HG03064 (cell line): Measurements from ENCODE around the gene TEDC2.

ENCODE experiments used
- ATAC-seq: cut with Tn5 transposase; IDR thresholded peaks from one replicate; pipeline ENCODE4 v1.9.1; 2021; ENCODE audit warnings: low read depth; ENCODE audit not compliant: unreplicated experiment

TEDC2 gene

DNA sequence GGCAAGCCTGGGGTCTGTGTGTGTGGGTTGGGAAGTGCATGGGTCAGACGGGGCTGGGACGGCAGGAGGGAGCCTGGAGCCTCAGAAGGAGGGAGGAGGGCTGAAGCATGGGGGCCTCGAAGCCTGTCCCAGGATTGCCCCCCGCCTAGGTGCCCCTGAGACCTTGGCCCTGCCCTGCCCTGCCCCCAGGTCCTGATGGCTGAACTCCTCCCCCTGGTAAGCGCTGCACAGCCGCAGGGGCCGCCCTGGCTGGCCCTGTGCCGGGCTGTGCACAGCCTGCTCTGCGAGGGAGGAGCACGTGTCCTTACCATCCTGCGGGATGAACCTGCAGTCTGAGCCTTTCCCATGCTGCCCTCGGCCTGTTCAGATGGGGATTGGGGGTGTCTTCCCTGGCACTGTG lies 4.4 kb downstream of the TEDC2 start:
- ATAC-seq: no peak

DNA sequence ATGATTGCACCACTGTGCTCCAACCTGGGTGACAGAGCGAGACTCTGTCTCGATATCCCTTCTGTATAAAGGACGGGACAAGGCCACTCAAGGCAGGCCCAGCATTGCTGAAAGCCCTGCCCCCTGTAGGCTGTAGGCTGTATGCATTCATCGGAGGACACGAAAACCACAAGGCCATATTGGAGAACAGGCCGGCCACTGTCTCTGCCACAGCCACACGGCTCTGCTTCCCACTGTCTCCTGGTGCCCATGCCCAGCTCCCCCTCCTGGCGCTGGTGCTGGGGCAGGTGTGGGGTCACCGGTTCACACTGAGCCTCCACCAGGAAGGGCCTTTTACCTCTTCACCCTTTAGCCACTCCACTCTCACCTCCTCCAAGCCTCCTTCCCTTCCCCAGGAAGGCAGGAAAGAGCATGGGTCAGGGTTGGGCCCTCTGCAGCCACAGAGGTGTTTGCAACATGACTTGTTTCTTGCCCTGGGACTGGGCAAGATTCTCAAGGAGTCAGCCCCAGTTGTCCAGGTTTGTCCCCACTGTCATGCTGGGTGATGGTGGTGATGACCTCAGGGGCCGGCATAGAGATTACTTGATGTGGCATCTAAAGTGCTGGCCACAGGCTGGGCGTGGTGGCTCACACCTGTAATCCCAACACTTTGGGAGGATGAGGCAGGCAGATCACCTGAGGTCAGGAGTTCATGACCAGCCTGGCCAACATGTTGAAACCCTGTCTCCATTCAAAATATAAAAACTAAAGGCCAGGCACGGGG lies 5.9 kb downstream of the TEDC2 start:
- no peak for ATAC-seq

DNA sequence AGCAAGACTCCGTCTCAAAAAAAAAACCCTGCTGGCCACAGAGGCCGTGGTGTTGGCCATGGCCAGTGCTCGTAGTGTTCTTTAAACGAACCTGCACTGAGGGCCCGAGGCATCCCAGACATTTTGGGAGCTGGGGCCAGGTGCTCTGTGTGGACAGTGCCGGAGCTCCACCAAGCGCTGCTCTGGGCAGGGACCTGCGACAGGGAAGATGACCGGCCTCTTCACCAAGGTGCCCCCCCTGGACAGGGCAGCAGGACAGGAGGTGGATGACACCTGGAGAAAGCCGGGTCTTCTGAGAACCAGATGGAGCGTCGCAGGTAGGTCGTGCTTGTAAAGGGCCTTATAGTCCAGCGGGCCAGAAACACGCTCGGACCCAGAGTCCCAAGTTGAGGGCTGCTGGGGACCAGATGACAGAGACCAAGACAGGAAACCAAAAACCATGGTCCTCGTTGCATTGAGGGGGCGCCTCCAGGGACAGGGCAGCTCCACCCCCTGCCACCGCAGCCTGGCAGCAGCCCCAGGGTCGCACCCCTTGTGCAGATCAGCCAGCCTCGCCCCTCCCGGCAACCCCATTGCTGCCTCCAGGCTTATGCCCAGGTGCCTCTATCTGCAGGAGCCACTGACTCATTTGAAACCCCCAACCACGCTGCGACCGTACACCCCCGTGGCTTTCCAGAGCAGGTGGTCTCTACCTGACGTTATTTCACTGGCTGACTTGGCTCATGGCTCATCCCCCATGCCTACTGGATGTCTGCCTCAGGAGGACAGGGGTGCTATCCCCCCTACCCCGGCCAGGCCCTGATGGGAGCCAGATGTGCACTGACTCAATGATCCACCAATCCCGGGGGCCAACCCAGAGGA lies 7.0 kb downstream of the TEDC2 start:
- no peak for ATAC-seq

DNA sequence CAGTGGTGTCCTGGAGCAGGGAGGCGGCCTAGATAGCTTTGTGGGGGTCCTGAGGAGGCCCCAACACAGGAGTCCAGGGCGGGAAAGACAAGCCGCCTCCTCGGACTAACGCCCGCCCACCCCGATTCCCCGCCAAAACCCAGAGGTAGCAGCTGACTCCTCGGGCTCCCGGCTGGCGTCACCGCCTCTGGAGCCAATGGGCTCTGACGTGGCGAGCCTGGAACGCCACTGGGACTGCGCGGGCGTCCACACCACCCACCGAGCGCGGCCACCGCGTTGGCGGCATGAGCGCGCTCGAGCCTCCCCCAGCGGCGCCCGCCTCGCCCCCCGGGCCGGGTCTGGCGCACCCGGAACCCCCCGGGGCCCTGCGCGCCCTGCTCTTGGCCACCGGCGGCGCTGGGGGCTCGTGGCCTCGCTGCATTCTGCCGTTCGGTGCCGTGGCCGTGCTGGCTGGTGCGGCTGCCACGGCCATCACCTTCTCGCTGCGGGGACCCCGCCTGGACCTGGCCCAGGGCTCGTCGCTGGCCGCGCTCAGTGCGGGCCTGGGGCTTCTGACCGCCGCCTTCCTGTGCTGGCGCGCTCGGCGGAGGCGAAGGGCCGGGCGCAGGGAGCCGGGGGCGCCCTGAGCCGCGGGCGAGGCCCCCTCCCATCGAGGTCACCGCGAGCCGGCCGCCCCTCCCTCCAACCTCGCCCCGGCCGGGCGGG lies 7.8 kb downstream of the TEDC2 start:
- no peak for ATAC-seq

DNA sequence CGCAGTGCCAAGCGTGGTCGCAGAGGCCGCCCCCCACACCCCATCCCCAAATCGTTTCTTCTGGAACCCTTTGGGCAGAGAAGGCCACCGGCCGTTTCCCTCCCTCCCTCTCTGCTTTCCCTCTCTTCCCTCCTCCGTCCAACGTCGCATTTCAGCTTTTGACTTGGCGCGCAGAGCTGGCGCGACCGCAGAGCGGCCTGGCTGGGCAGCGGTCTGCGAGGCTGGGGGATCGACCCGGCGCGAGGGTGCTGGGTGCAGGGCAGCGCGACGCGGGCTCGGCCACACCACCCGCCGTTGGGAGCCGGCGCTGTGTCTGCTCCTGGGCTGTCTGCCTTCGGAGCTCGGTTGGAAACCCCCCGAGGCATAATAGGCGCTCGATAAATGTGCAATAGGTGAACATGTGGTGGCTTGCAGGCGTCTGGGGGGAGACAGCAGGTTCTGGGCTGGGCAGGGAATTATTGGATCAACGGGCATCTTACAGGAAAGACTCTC lies 8.4 kb downstream of the TEDC2 start:
- ATAC-seq: no peak

DNA sequence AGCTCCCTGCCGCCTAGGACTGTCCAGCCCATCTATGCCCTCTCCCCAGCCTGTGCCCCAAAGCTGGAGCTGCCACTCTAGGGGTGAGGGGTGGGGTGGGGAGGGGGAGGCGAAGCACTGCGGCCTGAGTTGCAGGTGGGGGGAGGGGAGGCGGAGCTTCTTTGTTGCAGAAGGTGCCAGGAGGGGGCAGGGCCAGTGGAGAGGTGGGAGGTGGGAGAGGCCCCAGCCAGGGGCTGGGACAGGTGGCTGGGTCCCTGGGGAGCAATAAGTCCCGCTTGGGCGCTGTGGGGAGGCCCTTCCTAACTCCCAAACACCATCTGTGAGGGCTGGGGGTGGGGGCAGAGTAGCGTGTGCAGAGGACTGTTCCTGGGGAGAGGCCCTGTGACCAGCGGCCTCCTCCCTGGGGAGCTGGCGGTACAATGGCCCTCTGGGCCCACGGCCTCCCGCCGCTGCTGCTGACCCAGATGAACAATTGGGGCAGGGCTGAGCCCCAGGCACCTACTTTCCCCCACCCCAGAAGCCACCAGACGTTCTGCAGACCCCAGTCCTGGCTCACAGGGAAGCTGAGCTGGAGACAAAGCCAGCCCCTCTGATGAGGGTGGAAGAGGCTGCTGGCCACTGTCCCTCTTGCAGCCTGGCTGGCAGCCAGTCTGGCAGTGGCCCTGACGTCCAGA lies 9.0 kb downstream of the TEDC2 start:
- no peak for ATAC-seq

DNA sequence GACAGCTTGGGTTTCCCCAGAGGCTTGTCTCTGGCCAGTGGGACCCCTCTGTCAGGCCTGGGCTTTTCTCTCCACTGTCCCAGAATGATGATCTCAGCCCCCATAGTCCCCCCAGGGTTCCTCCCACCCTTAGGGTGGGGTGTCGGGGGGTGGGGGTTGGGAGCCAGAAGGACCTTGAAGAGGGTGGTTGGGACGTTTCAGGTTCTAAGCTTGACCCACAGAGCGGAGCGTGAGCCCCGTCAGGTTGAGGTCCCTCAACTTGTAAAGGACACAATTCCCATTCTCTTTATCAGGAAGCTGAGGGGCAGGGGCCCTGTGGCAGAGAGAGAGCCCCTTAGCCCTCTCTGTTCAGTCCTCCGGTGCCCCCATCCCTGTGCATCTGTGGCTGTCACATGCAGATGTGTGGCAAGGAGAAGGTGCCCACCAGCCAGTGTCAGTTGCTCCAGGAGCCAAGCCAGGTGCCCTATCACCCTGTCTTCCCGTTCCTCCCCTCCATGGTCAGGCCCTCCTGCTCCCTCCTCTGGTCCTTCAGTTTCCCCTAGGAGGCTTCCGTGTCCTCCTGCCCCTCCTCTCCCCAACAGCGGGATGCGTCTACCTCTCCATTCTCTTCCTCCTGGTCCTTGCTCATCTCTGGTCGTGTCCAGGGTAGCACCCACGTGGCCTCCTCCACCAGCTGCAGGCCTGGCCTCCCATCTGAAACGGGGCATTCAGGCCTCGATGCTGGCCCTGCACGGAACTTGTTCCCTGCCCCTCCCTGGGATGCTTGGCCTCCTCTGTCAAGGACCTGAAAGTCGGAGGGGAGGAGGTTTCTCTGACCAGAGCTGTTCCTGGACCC lies 9.7 kb downstream of the TEDC2 start:
- ATAC-seq: no peak

DNA sequence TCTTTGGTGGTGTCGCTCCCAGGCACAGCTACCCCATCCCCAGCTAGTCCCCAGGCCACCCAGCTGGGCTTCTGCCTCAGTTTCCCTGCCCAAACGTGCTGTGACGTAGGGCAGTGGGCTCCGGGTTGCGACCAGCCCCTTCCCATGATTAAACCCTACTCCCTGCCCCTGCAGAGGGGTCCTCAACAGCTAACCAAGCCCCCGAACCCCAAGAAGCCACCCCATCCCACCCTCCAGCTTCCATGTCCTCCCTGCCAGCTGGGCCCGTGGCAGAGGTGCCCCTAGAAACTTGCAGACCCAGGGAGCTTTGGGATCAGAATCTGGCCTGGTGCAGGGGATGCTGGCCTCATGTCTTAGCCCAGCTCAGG lies 10.3 kb downstream of the TEDC2 start:
- no peak for ATAC-seq

DNA sequence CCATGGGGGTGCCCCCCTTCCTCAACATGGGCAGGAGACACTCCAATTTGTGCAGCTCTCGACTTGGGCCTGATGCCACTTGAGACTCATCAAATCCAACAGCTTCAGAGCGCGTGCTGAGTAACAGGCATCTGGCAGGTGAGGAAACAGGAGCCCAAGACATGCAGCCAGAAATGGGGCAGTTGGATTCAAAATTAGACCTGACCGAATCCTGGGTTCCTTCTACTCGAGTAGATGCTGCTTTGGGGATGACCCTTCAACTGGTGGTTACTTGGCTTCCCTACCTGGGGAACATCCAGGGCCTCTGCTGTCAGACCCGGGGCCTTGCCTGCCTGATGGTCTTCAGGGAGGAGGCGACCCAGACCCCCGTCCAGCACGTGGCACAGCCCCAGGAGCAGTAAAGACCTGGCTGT lies 10.7 kb downstream of the TEDC2 start:
- ATAC-seq: no peak

DNA sequence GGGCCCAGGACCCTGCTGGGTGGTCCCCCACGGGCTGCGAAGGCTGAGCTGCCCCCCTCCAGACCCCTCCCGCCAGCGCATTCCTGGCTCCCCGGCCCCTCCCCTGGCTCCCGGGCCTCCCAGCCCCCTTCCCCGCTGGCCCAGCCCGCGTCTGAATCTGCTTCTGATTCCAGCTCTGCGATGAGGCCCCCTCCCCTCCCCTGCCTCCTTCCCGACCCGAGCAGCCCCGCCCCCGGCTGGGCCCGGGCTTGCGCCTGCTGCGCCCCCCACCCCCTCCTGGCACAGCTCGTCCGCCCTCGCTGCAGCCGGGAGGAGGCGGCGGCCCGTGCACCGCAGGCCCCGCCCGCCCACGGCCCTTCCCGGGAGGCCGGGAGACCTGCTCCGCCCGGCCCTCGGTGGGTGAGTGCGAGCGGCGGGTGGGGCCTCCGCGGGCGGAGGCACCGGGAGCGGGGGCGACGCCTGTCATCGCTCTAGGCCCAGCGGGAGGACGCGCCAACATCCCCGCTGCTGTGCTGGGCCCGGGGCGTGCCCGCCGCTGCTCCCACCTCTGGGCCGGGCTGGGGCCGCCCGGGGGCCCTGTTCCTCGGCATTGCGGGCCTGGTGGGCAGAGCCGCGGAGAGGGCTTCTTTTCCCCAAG lies 11.2 kb downstream of the TEDC2 start, which contains the start of gene NTN3:
TSS of gene NTN3 (plus strand) at position 282 of the 637 bp plus-strand sequence. CDS start 405 bp downstream, outside the sequence.
- no peak for ATAC-seq

DNA sequence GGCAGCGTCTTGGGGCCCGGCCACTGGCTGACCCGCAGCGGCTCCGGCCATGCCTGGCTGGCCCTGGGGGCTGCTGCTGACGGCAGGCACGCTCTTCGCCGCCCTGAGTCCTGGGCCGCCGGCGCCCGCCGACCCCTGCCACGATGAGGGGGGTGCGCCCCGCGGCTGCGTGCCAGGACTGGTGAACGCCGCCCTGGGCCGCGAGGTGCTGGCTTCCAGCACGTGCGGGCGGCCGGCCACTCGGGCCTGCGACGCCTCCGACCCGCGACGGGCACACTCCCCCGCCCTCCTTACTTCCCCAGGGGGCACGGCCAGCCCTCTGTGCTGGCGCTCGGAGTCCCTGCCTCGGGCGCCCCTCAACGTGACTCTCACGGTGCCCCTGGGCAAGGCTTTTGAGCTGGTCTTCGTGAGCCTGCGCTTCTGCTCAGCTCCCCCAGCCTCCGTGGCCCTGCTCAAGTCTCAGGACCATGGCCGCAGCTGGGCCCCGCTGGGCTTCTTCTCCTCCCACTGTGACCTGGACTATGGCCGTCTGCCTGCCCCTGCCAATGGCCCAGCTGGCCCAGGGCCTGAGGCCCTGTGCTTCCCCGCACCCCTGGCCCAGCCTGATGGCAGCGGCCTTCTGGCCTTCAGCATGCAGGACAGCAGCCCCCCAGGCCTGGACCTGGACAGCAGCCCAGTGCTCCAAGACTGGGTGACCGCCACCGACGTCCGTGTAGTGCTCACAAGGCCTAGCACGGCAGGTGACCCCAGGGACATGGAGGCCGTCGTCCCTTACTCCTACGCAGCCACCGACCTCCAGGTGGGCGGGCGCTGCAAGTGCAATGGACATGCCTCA lies 12.0 kb downstream of the TEDC2 start:
- ATAC-seq: no peak

DNA sequence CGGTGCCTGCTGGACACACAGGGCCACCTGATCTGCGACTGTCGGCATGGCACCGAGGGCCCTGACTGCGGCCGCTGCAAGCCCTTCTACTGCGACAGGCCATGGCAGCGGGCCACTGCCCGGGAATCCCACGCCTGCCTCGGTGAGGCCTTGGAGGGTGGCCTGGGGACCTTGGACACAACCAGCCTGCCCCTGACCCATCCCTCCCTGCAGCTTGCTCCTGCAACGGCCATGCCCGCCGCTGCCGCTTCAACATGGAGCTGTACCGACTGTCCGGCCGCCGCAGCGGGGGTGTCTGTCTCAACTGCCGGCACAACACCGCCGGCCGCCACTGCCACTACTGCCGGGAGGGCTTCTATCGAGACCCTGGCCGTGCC lies 12.6 kb downstream of the TEDC2 start:
- no peak for ATAC-seq

DNA sequence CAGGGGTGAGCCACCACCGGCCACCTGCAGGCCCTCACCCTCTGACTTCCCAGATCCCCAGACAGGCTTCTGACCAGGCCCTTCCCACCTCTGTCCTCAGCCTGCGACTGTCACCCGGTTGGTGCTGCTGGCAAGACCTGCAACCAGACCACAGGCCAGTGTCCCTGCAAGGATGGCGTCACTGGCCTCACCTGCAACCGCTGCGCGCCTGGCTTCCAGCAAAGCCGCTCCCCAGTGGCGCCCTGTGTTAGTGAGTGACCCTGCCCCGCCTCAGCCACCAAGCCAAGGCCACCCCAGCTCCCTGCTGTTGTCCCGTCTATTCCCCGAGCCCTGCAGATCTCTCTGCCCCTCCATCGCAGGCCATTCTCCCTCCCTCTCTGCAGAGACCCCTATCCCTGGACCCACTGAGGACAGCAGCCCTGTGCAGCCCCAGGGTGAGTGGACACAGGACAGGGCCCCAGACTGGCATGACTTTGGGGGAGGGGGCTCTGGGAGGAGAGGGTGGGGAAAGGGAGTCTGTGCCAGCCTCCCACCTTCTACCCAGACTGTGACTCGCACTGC lies 13.1 kb downstream of the TEDC2 start:
- ATAC-seq: no peak

DNA sequence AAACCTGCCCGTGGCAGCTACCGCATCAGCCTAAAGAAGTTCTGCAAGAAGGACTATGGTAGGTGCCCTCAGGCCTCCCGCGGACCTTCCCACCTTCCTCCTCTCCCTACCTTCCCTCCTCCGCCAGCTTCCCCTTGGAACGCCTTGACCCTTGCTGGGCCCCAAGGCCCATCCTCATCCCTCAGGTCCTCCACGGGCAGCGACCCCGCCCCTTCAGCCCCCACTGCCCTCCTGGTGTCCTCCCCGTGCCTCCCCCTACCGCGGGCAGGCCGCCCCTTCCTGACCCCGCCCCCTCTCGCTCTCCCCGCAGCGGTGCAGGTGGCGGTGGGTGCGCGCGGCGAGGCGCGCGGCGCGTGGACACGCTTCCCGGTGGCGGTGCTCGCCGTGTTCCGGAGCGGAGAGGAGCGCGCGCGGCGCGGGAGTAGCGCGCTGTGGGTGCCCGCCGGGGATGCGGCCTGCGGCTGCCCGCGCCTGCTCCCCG lies 13.6 kb downstream of the TEDC2 start:
- no peak for ATAC-seq

DNA sequence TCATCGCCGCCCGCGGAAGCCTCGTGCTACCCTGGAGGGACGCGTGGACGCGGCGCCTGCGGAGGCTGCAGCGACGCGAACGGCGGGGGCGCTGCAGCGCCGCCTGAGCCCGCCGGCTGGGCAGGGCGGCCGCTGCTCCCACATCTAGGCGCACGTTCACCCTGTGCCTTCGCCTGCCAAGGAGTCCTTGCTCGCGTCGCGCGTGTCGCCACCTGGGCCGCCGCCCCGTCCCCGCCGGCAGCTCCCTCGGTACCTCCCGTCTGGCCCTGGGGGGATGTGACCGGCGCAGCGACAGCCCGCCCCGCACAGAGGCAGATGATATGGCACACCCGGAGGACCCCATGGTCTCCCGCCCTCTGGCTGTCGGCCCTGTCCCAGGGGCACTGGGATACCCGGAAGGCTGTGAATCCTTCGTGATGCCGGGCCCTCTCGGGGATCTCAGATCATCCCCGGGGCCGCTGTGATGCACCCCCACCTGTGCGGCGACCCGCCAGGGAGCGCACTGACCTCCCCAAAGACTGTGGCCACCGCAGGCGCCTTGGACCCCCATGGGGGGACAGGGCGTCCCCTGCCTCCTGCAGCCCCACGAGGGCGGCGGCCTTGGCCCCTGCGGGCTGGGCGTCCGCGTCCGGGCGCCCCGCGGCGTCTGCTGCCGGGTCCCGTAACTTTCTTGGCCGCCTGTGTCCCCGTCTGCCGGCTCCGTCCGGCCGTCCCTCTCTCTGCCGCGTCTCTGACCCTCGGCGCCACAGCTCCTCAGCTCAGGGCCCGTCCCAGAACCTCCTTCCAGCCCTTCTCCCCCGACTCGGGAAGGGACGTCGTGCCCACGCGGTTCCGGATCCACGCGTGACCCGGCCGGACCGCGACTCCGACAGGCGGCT lies 14.3 kb downstream of the TEDC2 start:
- ATAC-seq: no peak

DNA sequence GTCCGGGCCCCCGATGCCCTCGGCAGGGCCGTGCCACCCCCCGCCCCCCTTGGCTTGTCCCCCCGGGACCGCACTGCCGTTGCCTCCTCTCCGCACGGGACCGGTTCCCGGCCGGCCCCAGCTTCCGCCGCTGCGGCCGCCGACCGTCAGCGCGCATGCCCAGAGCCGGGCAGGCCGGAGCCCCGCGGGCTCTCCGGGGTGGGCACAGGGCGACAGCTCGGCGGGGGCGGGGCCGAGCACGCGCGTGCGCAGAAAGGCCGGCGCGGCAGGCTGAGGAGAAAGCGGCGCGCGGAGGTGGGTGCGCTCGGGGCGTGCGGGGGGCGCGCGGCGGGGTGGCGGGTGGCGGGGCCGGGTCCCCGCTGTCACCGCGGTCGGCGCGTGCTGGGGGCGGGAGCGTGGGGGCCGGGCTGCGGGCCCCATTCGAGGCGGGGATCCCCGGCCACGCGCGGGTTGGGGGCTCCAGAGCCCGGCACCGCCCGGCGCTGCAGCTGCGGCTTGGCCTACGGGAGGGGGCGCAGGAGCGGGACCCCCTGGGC lies 15.0 kb downstream of the TEDC2 start, which contains the start of gene TBC1D24:
TSS of gene TBC1D24 (plus strand) at position 251 of the 536 bp plus-strand sequence. CDS start 21,022 bp downstream, outside the sequence.
- no peak for ATAC-seq
